B cell (primary cell): Measurements from ENCODE around the gene ELMO1.

Source experiments
- EZH2 ChIP-seq: IDR thresholded peaks from 2 replicates; pipeline ENCODE4 v1.6.1; 2012; ENCODE audit warnings: borderline replicate concordance, low read depth, mild to moderate bottlenecking, moderate library complexity, low read length; ENCODE audit not compliant: insufficient read depth, poor library complexity, severe bottlenecking
- TF ChIP-seq, protein P1 (sequence below): fragments of 200-600 bp; IDR thresholded peaks from one replicate; pipeline ENCODE4 v1.8.0; 2022; ENCODE audit warnings: antibody characterized with exemption, mild to moderate bottlenecking

DNA sequence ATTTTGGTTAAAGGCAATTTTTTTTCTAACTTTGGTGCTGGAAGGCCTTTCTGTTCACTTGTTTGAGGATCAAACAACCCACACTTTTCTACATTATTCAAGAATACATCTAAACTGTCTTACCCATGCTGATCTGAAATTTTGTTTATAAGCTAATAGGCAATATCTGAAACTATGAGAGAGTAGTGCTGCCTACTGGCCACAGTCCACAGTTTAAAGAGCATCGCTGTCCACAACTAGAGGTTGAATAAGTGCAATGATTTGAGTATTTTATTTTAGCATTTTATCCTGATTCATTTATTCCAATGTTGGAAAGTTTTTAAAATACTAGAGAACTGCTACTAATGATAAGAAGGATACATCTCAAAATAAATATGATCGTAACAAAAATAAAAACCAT, 306.9 kb downstream of the ELMO1 start:
- TF ChIP-seq, protein P1, sequence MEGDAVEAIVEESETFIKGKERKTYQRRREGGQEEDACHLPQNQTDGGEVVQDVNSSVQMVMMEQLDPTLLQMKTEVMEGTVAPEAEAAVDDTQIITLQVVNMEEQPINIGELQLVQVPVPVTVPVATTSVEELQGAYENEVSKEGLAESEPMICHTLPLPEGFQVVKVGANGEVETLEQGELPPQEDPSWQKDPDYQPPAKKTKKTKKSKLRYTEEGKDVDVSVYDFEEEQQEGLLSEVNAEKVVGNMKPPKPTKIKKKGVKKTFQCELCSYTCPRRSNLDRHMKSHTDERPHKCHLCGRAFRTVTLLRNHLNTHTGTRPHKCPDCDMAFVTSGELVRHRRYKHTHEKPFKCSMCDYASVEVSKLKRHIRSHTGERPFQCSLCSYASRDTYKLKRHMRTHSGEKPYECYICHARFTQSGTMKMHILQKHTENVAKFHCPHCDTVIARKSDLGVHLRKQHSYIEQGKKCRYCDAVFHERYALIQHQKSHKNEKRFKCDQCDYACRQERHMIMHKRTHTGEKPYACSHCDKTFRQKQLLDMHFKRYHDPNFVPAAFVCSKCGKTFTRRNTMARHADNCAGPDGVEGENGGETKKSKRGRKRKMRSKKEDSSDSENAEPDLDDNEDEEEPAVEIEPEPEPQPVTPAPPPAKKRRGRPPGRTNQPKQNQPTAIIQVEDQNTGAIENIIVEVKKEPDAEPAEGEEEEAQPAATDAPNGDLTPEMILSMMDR: no peak
- TF ChIP-seq EZH2: no peak
